GM11168 (cell line): Measurements from ENCODE around the gene ABCB6.

ENCODE experiments used
- in situ Hi-C: fragments of 300-500 bp; cut with MboI; formaldehyde crosslinking; loops from one replicate; pipeline ENCODE4 v1.12.0; 2022; ENCODE audit warnings: low sequenced_read_pairs; ENCODE audit not compliant: unreplicated experiment

Gene ABCB6

DNA sequence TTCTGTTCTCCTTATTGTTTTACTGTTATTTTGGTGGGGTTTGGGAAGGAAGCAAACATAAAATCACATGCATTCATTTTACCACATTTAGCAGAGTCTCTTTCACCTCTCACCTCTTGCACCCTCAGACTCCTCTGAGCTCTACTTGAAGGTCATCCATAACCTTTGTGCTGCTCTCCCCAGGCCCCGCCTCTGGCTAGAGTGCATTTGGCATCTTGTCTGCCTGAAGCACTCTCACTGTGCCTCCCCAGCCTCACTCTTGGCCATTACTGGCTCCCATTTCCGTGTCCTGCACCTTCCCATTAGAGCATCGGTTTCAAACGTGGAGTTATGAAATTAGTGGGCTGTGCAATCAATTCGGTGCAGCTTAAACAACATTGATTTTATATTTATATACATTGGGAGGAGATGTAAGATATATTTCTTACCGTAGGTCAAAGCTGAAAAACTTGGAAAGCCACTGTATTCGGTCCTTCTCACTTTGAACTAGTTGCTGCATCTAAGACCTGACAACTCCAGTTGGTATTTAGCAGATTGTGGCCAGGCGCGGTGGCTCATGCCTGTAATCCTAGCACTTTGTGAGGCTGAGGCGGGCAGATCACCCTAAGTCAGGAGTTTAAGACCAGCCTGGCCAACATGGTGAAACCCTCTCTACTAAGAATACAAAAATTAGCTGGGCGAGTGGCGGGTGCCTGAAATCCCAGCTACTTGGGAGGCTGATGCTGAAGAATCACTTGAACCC lies 19.1 kb downstream of the ABCB6 start:
- in situ Hi-C loops: no loop called here

DNA sequence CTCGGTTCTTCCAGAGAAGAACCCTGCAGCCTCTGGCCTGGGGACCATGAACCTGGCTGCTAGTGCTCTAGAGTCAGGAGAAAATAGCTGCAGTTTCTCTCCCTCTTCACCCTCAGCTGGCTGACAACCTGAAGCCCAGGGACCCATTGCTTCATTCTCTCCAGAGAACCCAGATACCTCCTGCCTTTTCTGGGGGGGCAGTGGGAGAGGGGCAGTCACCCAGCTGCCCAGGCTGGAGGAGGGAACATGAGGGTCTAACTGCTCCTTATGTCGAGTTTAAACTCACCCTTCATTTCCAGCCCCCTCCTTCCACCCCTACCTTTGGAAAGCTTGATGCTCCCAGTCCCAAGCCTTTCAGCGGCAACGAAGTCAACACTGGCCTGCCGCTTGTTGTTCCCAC lies 19.8 kb downstream of the ABCB6 start:
- in situ Hi-C loops: no loop called here

GRCh38 chr2:219197388-219197787 lies 21.4 kb downstream of the ABCB6 start:
- in situ Hi-C loops: no loop called here

- in situ Hi-C loops: no loop called here
These were observed 31.9 kb downstream of the ABCB6 start for GRCh38 chr2:219186754-219187456.

DNA sequence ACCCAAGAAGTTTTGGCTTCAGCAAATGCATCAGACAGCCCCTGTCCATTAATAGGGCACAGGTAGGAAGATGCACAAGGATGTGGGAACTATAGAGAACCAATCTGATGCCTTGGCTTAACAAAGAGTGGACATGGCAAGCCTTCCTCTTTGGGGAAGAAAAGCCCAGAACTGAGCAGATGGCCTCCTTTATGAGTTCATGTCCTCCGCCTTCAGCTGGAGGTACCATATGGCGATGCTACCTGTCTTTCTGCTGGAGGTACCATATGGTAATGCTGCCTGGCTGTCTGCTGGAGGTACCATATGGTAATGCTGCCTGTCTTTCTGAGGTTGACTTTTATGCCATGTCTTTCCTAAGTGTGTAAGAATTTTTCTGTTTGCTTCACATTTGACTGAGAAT lies 34.6 kb downstream of the ABCB6 start:
- in situ Hi-C loops: no loop called here

DNA sequence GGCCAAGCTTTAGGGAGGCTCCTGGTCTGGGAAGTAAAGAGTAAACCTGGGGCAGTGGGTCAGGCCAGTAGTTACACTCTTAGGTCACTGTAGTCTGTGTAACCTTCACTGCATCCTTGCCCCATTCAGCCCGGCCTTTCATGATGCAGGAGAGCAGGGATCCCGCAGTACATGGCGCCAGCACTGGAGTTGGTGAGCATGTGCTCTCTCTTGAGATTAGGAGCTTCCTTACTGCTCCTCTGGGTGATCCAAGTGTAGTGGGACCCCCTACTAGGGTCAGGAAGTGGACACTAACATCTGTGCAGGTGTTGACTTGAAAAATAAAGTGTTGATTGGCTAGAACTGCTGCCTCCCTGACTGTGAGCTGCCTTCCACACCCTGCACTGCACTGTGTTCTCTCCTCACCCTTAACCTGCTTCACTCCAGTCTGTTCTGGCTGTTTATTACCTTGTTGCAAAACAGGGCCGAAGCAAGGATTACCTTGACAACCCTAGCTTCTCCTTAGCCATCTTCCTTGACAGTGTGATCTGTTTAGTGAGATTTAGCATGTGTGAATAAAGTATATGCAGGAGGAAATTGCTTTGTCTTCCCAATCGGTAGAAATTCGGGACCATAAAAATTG lies 35.5 kb downstream of the ABCB6 start:
- in situ Hi-C loops: no loop called here

GRCh38 chr2:219182331-219183150 lies 36.2 kb downstream of the ABCB6 start:
- in situ Hi-C loops: no loop called here

DNA sequence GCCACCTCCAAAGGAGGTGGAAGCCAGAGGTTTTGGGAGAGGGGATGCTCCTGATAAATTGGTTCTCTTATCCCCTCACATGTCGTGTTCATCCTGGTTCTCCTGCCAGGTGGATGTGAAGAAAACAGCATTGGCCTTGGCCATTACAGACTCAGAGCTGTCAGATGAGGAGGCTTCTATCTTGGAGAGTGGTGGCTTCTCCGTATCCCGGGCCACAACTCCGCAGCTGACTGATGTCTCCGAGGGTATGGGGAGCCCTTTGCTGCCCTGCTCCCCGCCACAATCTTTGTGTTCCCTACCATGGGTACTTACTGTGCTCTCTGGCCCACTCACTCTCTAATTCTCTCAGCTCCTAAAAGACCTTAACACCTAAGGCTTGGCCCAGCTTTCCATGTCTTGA lies 37.2 kb downstream of the ABCB6 start:
- in situ Hi-C loops: no loop called here

DNA sequence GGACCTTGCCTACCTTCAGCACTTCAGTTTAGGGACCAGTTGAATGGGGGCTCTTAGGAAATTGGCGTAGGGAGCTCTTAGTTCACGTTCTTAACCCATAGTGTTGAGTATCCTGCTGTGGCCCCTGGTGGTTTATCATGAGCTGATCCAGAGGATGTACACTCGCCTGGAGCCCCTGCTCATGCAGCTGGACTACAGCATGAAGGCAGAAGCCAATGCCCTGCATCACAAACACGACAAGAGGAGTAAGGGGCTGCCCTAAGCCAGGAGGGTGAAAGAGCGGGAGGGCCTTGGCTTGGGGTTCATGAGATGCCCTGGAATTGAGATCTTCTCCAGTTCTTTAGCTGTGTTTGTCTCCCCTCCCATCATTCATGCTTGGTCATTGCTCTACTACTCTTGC lies 37.8 kb downstream of the ABCB6 start:
- in situ Hi-C loops: no loop called here

DNA sequence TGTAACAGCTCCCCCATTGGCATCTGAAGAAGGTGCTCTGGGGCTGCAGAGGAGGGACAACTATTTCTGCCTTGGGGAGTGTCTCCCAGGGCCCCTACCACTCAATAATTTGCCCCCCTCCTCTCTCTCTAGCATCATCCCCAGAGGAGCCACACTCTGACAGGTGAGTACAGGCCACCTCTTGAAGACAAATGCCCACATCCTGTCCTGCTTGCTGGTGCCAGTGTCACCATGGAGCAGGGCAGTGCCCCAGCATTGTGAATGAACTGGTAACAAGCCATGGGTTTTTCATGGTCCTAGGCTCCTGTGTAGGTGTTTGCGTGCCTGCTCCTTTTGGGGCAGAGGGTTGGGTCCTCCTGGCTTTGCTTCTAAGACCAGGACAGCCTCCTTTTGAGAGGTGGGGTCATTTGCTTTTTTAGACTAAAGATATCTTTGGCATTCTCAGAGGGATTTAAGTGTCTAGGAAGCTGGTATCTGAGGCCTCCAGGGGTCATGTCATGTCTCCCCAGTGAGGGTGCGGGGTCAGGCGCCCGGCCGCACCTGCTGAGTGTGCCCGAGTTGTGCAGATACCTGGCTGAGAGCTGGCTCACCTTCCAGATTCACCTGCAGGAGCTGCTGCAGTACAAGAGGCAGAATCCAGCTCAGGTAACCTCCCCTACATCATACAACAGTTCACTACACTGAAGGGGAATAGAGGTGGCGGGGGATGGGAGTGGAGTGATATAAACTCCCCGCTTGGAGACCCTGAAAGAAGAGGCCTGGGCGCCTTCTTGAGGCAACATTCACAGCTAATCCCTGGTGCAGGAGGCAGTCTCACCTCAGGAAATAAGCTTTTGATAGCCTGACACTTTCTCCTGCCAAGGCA lies 38.9 kb downstream of the ABCB6 start:
- in situ Hi-C loops: no loop called here

- in situ Hi-C loops: no loop called here
These were observed 40.2 kb downstream of the ABCB6 start for GRCh38 chr2:219178377-219179175.

GRCh38 chr2:219177552-219178376 lies 41.0 kb downstream of the ABCB6 start, which contains the start of gene RETREG2:
Gene RETREG2, plus strand, starts transcription at chr2:219178275. Its CDS starts 78 bp downstream, at chr2:219178353.
- in situ Hi-C loops: no loop called here

DNA sequence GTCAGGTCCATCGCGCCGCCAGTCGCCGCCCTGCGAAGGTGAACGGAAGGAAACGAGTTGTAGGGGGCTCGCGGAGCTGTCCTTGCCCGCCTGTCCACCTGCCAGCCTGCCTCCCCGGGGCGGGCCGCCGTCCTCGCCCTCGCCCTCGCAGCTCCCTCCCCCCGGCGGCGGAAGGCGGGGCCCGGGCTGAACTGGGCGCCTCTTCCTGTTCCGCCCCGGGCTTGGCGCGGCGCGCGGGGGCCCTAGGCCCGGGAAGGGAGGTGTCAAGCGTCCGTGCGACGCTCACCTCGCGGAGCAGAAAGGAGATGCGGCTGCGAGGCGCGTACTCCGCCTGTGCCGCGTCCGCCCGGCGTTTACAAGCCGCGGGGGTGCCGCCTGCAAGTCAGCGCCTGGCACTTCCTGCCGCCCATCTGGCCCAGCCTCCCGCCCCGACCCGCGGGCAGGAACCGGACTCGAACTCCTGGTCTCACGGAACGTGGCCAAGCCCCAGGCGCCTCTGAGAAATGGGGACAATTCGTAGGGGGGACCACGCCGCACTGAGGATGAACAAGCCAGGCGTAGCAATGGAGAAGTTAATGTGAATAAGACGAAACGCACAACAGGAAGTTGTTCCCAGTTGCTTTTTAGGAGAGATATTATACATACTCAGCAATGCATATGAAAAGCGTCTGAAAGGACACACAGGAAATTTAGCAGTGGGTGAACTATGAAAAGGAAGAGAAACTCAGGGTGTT lies 41.8 kb downstream of the ABCB6 start, which contains the start of gene CNPPD1:
Gene CNPPD1 (minus strand): TSS at position 108 of the 734 bp plus-strand sequence. CDS start 97 bp downstream, at position 11.
- in situ Hi-C loops: no loop called here

GRCh38 chr2:219175928-219176817 lies 42.6 kb downstream of the ABCB6 start:
- in situ Hi-C loops: no loop called here

DNA sequence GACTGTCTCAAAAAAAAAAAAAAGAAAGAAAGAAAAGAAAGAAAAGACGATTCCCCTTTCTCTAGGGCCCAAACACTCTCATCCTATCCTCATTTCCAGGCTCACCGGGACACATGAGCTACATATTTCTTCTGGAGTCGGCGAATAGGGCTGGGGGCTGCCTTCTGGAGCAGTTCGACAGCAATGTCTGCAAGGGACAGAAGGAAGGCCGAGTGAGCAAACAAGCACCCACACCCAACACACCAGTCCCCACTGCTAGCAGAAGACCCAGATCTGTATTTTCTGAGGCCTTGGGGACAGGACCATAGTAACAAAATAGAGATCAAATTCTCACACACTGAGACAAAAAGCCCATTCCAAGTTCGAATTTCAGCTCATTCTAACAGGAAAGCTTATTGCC lies 43.3 kb downstream of the ABCB6 start:
- in situ Hi-C loops: no loop called here

- in situ Hi-C loops: no loop called here
These were observed 44.0 kb downstream of the ABCB6 start for GRCh38 chr2:219174801-219175200.
